ENCODE results near the gene NAGLU. TPM values are rescaled to one million over a fixed set of nuclear protein-coding genes. Genes with fewer than 3 reads are reported as not detected.

NAGLU gene
- total and polyA plus RNA-seq, 2 of the 13 experiments (the other 11 are each of a cell fraction or from before 2014, with no cell fraction given) = 28.2 to 40.1 TPM

GRCh38 chr17:42537156-42537805 lies 1.2 kb downstream of the NAGLU start (continued):
- TF ChIP-seq ZNF17 (CRISPR knock-in tag; IDR thresholded peaks at IDR 0.05) (no peak), SPEN (CRISPR knock-in tag; IDR thresholded peaks at IDR 0.05; ENCODE audit: low read depth) (no peak), ZSCAN30 (CRISPR knock-in tag; IDR thresholded peaks at IDR 0.05) (0 out of 2 replicates have a peak, but pooled peaks have one; percentile 54), ZNF329 (CRISPR knock-in tag; IDR thresholded peaks at IDR 0.05; ENCODE audit: low read depth) (no peak), POLR2AphosphoS2 (IDR thresholded peaks at IDR 0.05; ENCODE audit: low read depth, low read length) (no peak), YEATS2 (CRISPR knock-in tag; IDR thresholded peaks at IDR 0.05; ENCODE audit: borderline replicate concordance) (no peak), SOX5 (CRISPR knock-in tag; IDR thresholded peaks at IDR 0.05; ENCODE audit: borderline replicate concordance) (no peak), ZMYM2 (CRISPR knock-in tag; IDR thresholded peaks at IDR 0.05) (0 out of 2 replicates have a peak, but pooled peaks have one; percentile 16), FOSL2 (CRISPR knock-in tag; IDR thresholded peaks at IDR 0.05) (no peak), ZBTB33 (CRISPR knock-in tag; IDR thresholded peaks at IDR 0.05) (peak; percentile 43; the same call in 1 of the 2 replicates), ESRRA (CRISPR knock-in tag; IDR thresholded peaks at IDR 0.05; ENCODE audit: low read depth) (no peak), MTA1 (CRISPR knock-in tag; IDR thresholded peaks at IDR 0.05; ENCODE audit: borderline replicate concordance) (0 out of 2 replicates have a peak, but pooled peaks have one; percentile 21), NR3C1 (CRISPR knock-in tag; IDR thresholded peaks at IDR 0.05) (no peak), ZNF296 (CRISPR knock-in tag; conservative IDR thresholded peaks at IDR 0.05) (0 out of 2 replicates have a peak, but pooled peaks have one; percentile 58), ELF4 (CRISPR knock-in tag; IDR thresholded peaks at IDR 0.05; ENCODE audit: borderline replicate concordance) (no peak), THRA (CRISPR knock-in tag; IDR thresholded peaks at IDR 0.05; ENCODE audit: borderline replicate concordance) (no peak), NCOA1 (CRISPR knock-in tag; IDR thresholded peaks at IDR 0.05) (no peak), ASH2L (IDR thresholded peaks at IDR 0.05; ENCODE audit: insufficient read length, low read depth, low read length) (no peak), MTERF4 (CRISPR knock-in tag; IDR thresholded peaks at IDR 0.05) (no peak), ZBTB4 (CRISPR knock-in tag; IDR thresholded peaks at IDR 0.05; ENCODE audit: borderline replicate concordance) (0 out of 2 replicates have a peak, but pooled peaks have one; percentile 39), FIP1L1 (IDR thresholded peaks at IDR 0.05; ENCODE audit: borderline replicate concordance, insufficient read depth, low read depth, low read length) (no peak), ZNF382 (CRISPR knock-in tag; IDR thresholded peaks at IDR 0.05; ENCODE audit: borderline replicate concordance) (no peak), ZNF468 (CRISPR knock-in tag; IDR thresholded peaks at IDR 0.05) (no peak)

Data from HepG2 (cell line).